Karpas-422 (cell line): ENCODE measurements around the gene SLC35F1. TPM values are rescaled to one million over a fixed set of nuclear protein-coding genes. Genes with fewer than 3 reads are reported as not detected.

Experiments
- DNase-seq: peaks from one replicate; pipeline ENCODE4 v3.0.0-alpha.2; 2015
- H2AFZ ChIP-seq: fragments of 200-600 bp; sonication (generic); 2 replicates; pipeline ENCODE4 v1.6.1; 2014; ENCODE audit warnings: antibody characterized with exemption, low read length, mixed read lengths
- H3K27ac ChIP-seq: fragments of 200-600 bp; sonication (generic); 2 replicates; pipeline ENCODE4 v1.5.1; 2014; ENCODE audit warnings: mild to moderate bottlenecking, low read length, moderate library complexity
- H3K27me3 ChIP-seq: fragments of 200-600 bp; sonication (generic); 2 replicates; pipeline ENCODE4 v1.6.1; 2014; ENCODE audit warnings: low read length, mixed read lengths
- H3K36me3 ChIP-seq: fragments of 200-600 bp; sonication (generic); 2 replicates; pipeline ENCODE4 v1.6.1; 2014; ENCODE audit warnings: low read length, mixed read lengths; ENCODE audit not compliant: insufficient read depth
- H3K4me1 ChIP-seq: fragments of 200-600 bp; sonication (generic); 2 replicates; pipeline ENCODE4 v1.6.1; 2014; ENCODE audit warnings: mild to moderate bottlenecking, low read length, mixed read lengths
- H3K4me2 ChIP-seq: fragments of 200-600 bp; sonication (generic); 2 replicates; pipeline ENCODE4 v1.6.1; 2014; ENCODE audit warnings: low read length, low read depth, mild to moderate bottlenecking; ENCODE audit not compliant: poor library complexity, severe bottlenecking
- H3K4me3 ChIP-seq: fragments of 200-600 bp; sonication (generic); 2 replicates; pipeline ENCODE4 v1.5.1; 2014; ENCODE audit warnings: mild to moderate bottlenecking, antibody characterized with exemption, low read length, mixed read lengths
- H3K79me2 ChIP-seq: fragments of 200-600 bp; sonication (generic); 2 replicates; pipeline ENCODE4 v1.6.1; 2014; ENCODE audit warnings: mild to moderate bottlenecking, low read length, mixed read lengths
- H3K9ac ChIP-seq: fragments of 200-600 bp; sonication (generic); 2 replicates; pipeline ENCODE4 v1.6.0; 2014; ENCODE audit warnings: low read length
- H3K9me2 ChIP-seq: fragments of 200-600 bp; sonication (generic), shearing (Covaris generic); replicated peaks from 2 replicates; pipeline ENCODE4 v1.6.0; 2014; ENCODE audit warnings: mild to moderate bottlenecking, low read length, moderate library complexity; ENCODE audit not compliant: insufficient read depth
- H3K9me3 ChIP-seq: fragments of 300-700, 200-600 bp; sonication (generic); 2 replicates; pipeline ENCODE4 v1.6.1; 2014; ENCODE audit warnings: low read length, mixed read lengths
- H4K20me1 ChIP-seq: fragments of 200-600 bp; sonication (generic); 2 replicates; pipeline ENCODE4 v1.6.1; 2014; ENCODE audit warnings: mild to moderate bottlenecking, antibody characterized with exemption, low read length, low read depth; ENCODE audit not compliant: insufficient read depth
- total RNA-seq: library from RNA; depleted of rRNA; stranded (reverse); fragments of >200 nt; shearing (Covaris generic); gene quantifications from 2 replicates; pipeline ENCODE4 v1.2.3, GENCODE V29; 2014; ENCODE audit warnings: low replicate concordance

SLC35F1 gene
- total RNA-seq, 1 experiment from 2014 or later = not detected

GRCh38 chr6:118319894-118320649 is 413.0 kb downstream of the SLC35F1 start:
- Histone ChIP-seq H3K27ac (no peak overlapping the region), H3K79me2 (no peaks in the 10 kb centered on the region), H3K36me3 (no peaks in the 10 kb centered on the region), H3K9me3 (no peaks in the 10 kb centered on the region), H4K20me1 (no peaks in the 10 kb centered on the region), H3K4me2 (no peak overlapping the region), H3K9me2 (no peaks in the 10 kb centered on the region), H3K9ac (no peak overlapping the region), H3K27me3 (no peaks in the 10 kb centered on the region), H3K4me1 (no peaks in the 10 kb centered on the region), H3K4me3 (no peak overlapping the region), H2AFZ (no peak overlapping the region)
- no peak for DNase-seq

- H3K27me3 ChIP-seq = no peaks in the 10 kb centered on the region
- H3K27ac ChIP-seq = no peak overlapping the region
- no peak for DNase-seq
- no peaks in the 10 kb centered on the region for H3K4me1 ChIP-seq
- H3K79me2 ChIP-seq = no peaks in the 10 kb centered on the region
- H3K4me3 ChIP-seq = no peak overlapping the region
- no peak overlapping the region for H3K9ac ChIP-seq
- H3K4me2 ChIP-seq = no peak overlapping the region
- no peaks in the 10 kb centered on the region for H3K36me3 ChIP-seq
- H3K9me2 ChIP-seq = no peaks in the 10 kb centered on the region
- no peak overlapping the region for H2AFZ ChIP-seq
- H3K9me3 ChIP-seq = no peaks in the 10 kb centered on the region
- H4K20me1 ChIP-seq = no peaks in the 10 kb centered on the region
Measured at GRCh38 chr6:118320652-118321051, 413.6 kb downstream of the SLC35F1 start.

- no peaks in the 10 kb centered on the region for H4K20me1 ChIP-seq
- no peaks in the 10 kb centered on the region for H3K79me2 ChIP-seq
- H3K36me3 ChIP-seq = no peaks in the 10 kb centered on the region
- H3K9ac ChIP-seq = no peak overlapping the region
- no peak overlapping the region for H2AFZ ChIP-seq
- H3K27me3 ChIP-seq = no peaks in the 10 kb centered on the region
- no peak overlapping the region for H3K4me2 ChIP-seq
- H3K9me3 ChIP-seq = no peaks in the 10 kb centered on the region
- no peaks in the 10 kb centered on the region for H3K4me1 ChIP-seq
- H3K4me3 ChIP-seq = no peak overlapping the region
- DNase-seq = no peak
- no peaks in the 10 kb centered on the region for H3K9me2 ChIP-seq
- no peak overlapping the region for H3K27ac ChIP-seq
Measured at GRCh38 chr6:118324116-118324515, 417.1 kb downstream of the SLC35F1 start.

GRCh38 chr6:118325220-118325860 is 418.3 kb downstream of the SLC35F1 start:
- H3K79me2 ChIP-seq = no peaks in the 10 kb centered on the region
- no peaks in the 10 kb centered on the region for H3K27me3 ChIP-seq
- no peak overlapping the region for H3K27ac ChIP-seq
- H3K36me3 ChIP-seq = no peaks in the 10 kb centered on the region
- H3K9ac ChIP-seq = no peak overlapping the region
- no peak overlapping the region for H3K4me2 ChIP-seq
- DNase-seq = no peak
- H2AFZ ChIP-seq = no peak overlapping the region
- no peaks in the 10 kb centered on the region for H3K9me3 ChIP-seq
- H3K4me3 ChIP-seq = no peak overlapping the region
- H4K20me1 ChIP-seq = no peaks in the 10 kb centered on the region
- no peaks in the 10 kb centered on the region for H3K9me2 ChIP-seq
- H3K4me1 ChIP-seq = no peaks in the 10 kb centered on the region

- no peak for DNase-seq
- H2AFZ ChIP-seq = no peak overlapping the region
- H3K9me3 ChIP-seq = no peaks in the 10 kb centered on the region
- no peaks in the 10 kb centered on the region for H4K20me1 ChIP-seq
- no peaks in the 10 kb centered on the region for H3K36me3 ChIP-seq
- H3K4me2 ChIP-seq = no peak overlapping the region
- H3K4me3 ChIP-seq = no peak overlapping the region
- no peaks in the 10 kb centered on the region for H3K9me2 ChIP-seq
- no peaks in the 10 kb centered on the region for H3K79me2 ChIP-seq
- H3K4me1 ChIP-seq = no peaks in the 10 kb centered on the region
- H3K27ac ChIP-seq = no peak overlapping the region
- no peak overlapping the region for H3K9ac ChIP-seq
- H3K27me3 ChIP-seq = no peaks in the 10 kb centered on the region
Measured at GRCh38 chr6:118326712-118327111, 419.6 kb downstream of the SLC35F1 start.

- H3K79me2 ChIP-seq = no peaks in the 10 kb centered on the region
- no peak overlapping the region for H2AFZ ChIP-seq
- no peak overlapping the region for H3K4me3 ChIP-seq
- no peak overlapping the region for H3K9ac ChIP-seq
- no peaks in the 10 kb centered on the region for H3K27me3 ChIP-seq
- no peaks in the 10 kb centered on the region for H3K9me2 ChIP-seq
- no peak overlapping the region for H3K27ac ChIP-seq
- no peaks in the 10 kb centered on the region for H3K4me1 ChIP-seq
- H3K36me3 ChIP-seq = no peaks in the 10 kb centered on the region
- no peaks in the 10 kb centered on the region for H4K20me1 ChIP-seq
- no peaks in the 10 kb centered on the region for H3K9me3 ChIP-seq
- DNase-seq = no peak
- H3K4me2 ChIP-seq = no peak overlapping the region
Measured at GRCh38 chr6:118327237-118327636, 420.2 kb downstream of the SLC35F1 start.

GRCh38 chr6:118333772-118334171 is 426.7 kb downstream of the SLC35F1 start:
- Histone ChIP-seq H3K4me3 (no peak overlapping the region), H3K27ac (no peak overlapping the region), H3K9me3 (no peaks in the 10 kb centered on the region), H3K4me1 (no peaks in the 10 kb centered on the region), H2AFZ (no peak overlapping the region), H3K27me3 (no peaks in the 10 kb centered on the region), H3K79me2 (no peaks in the 10 kb centered on the region), H3K9me2 (no peaks in the 10 kb centered on the region), H3K36me3 (no peaks in the 10 kb centered on the region), H3K9ac (no peak overlapping the region), H3K4me2 (no peak overlapping the region), H4K20me1 (no peaks in the 10 kb centered on the region)
- no peak for DNase-seq

GRCh38 chr6:118334634-118335033 is 427.6 kb downstream of the SLC35F1 start:
- H3K4me2 ChIP-seq = no peak overlapping the region
- no peaks in the 10 kb centered on the region for H3K9me3 ChIP-seq
- no peak overlapping the region for H2AFZ ChIP-seq
- no peaks in the 10 kb centered on the region for H3K79me2 ChIP-seq
- H3K27me3 ChIP-seq = no peaks in the 10 kb centered on the region
- H3K36me3 ChIP-seq = no peaks in the 10 kb centered on the region
- no peaks in the 10 kb centered on the region for H4K20me1 ChIP-seq
- no peaks in the 10 kb centered on the region for H3K9me2 ChIP-seq
- no peak overlapping the region for H3K27ac ChIP-seq
- DNase-seq = no peak
- H3K4me1 ChIP-seq = no peaks in the 10 kb centered on the region
- no peak overlapping the region for H3K9ac ChIP-seq
- no peak overlapping the region for H3K4me3 ChIP-seq
